Measurements from ENCODE around the gene ARMC7.
"Not testable (repeated sequence)": the region's sequence is repeated elsewhere in the genome, so short reads cannot be mapped to it uniquely, and the experiment has no call there.

Gene ARMC7

DNA sequence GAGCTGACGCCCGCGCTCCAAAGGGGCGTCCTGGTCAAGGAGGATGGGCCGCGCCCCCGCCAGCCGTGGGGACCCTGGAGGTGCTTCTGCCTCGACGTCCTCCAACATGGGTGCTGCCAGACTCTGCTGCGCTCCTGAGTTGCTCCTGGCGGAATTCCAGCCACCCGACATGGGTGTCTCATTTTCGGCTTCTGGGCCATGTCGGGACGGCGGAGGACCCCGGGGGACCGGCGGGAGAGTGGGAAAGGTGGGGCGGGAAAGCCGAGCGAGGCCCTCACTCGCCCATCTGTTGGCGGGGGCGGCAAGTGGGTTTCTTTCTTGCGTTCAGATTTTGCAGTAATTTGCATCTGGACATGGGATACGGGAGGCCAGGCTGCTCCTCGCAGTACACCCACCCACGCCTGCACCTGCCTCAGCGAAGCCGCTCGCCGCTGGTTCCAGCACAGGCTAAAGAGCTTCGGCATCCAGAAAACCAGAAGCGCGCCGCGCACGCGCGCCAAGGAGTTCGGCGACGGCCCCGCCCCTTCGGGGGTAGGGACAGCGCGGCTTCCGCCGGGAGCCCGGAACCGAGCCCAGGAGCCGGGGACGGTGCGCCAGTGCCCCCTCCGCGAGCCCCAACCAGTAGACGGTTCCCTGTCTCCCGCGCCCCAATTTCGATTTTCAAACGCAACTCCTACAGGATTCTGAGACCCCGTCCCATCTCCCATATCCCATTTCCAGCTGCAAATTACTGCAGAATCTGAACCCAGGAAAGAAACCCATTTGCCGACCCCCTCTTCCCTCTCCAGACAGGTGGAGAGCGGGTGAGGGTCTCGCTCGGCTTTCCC is at the start of gene ARMC7:
Gene ARMC7 (plus strand): TSS at position 563 of the 827 bp plus-strand sequence. CDS start 320 bp downstream, outside the sequence.
- peak in 50 of 51 donors; percentile 23 to 90 (median 74) for DNase-seq

DNA sequence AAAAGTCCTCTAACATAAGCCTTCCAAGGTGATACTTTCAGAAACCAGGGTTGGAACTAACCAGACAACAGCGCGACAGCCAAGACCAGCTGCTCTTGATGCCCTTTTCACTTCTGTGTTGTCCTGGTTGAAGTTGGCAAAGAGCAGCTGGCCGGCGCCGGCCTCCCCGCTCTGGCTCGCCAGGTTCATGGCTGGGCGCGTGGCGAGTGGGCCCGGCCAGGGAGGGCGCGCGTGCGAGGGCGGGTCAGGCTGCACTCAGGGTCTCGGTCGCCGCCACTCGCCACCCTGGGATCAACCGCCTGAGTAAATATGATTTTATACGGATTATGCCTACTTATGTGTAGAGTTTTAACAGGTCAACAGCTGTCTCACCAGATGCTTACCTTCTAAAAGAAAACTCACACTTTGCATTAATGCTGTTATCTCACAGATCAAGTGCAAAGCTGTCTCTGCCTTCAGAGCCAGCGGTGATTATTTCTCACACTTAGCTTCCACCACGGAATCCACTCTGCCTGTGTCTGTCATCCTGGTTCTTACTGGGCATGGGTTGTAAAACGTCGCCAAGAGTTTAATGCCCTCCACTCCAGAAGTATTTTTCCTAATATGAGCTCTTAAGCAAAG is 49.2 kb upstream of the ARMC7 start:
- peak in 1 of 51 donors; percentile 31 for DNase-seq

DNA sequence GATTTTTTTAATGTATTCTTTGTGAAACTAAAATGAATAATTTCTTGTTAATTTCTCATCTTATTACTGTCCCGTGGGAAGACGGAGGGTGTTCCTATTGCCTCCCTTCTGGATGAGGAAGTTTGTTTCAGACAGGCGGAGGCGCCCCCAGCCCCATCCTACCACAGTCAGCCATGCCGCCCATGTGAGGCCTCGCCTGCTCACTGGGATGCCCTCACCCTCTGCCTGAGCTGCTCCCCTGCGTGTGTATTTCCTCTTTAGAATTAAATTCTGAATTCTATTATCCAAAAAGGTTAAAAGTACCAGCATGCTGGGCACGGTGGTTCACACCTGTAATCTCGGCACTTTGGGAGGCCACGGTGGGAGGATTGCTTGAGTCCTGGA is 48.7 kb upstream of the ARMC7 start:
- DNase-seq = no peak

DNA sequence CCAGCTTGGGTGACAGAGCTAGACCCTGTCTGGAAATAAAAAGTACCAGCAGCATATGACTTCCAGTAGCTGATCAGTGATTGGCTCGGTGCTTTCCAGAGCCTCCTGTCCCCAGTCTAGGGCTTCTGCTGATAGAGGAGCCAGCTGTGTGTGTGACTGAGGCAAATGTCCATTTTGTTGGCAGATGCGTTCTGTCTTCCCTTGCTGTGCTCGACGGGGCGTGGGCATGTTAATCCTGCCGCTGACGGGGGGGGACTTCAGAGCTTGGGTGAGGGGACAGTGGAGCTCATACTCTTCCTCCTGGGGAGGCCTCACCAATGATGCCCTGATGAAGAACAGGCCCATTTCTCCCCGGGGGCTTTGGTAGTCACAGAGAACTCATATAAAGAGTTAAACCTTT is 48.2 kb upstream of the ARMC7 start:
- DNase-seq = no peak

DNA sequence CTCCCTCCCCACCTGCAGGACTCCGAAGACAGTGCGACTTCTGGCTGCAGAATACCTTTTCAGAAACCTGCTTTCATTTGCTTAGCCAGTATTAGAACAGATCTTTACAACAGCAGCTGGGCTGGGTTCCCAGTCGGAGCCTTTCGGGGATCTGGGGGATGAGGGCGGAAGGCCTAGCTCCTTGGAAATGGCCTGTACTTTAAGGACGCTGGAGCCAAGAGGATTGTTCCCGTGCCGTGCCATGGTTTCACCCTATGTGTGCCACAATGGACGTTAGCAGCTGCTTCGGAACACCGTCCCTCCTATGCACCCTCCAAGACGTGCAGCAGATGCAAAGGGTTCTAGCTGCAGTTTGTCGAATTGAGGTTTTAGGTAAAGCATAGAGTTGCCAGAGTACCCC is 46.6 kb upstream of the ARMC7 start:
- DNase-seq = peak in 4 of 51 donors; percentile 14 to 25 (median 21)

DNA sequence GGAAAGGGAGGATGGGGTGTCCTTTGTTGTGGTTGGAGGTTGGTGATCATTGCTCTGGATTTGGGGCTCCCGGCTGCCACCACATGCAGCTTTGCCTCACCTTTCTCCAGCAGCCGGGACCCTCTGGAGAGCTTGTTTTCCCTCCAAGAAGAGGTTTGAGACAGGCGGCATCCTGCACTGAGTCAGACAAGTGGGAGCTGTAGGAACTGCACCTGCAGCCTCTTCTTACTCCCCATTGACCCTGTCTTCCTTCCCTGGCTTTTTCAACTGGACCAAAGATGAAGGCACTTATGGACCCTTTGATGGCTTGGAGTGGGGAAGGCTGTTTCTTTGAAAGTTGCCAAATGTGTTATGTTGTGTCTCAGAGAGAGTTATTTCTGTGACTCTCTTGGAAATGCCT is 46.1 kb upstream of the ARMC7 start:
- DNase-seq = no peak

DNA sequence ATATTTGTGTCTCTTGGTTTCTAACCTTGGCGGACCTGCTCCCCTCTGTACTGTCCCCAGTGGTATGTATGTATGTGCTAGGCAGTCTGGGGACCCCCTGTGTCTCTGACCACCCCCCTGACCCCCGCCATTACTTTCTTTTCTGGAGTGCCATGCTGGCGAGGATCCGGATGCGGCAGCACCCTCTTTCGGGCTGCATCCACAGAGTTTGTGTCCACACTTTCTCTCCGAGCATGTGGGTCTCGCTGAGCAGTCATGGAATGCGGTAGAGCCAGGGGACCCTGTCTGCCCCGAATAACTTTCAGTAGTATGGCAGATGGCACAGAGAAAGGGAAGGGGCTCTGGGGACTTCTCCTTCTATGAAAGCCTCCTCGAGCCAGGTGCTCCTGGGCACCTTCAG is 45.7 kb upstream of the ARMC7 start:
- no peak for DNase-seq

DNA sequence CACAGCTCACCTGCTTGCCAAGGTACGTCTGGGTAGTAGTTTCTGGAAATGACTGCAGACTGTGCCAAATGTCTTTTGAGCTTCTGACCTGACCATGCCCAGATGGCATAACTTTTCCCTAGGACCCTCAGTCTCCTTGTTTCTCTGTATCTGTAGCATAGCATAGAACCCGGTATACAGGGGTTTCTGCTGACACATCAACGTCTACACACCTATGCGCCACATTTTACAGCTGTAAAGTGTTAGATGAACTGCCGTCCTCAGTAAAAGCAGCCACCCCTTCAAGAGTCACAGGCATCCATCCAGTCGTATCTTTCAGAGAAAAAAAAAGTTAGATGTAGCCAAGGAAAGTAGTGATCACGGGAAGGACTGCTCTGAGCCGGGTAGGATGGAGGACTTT is 45.3 kb upstream of the ARMC7 start:
- DNase-seq = no peak

DNA sequence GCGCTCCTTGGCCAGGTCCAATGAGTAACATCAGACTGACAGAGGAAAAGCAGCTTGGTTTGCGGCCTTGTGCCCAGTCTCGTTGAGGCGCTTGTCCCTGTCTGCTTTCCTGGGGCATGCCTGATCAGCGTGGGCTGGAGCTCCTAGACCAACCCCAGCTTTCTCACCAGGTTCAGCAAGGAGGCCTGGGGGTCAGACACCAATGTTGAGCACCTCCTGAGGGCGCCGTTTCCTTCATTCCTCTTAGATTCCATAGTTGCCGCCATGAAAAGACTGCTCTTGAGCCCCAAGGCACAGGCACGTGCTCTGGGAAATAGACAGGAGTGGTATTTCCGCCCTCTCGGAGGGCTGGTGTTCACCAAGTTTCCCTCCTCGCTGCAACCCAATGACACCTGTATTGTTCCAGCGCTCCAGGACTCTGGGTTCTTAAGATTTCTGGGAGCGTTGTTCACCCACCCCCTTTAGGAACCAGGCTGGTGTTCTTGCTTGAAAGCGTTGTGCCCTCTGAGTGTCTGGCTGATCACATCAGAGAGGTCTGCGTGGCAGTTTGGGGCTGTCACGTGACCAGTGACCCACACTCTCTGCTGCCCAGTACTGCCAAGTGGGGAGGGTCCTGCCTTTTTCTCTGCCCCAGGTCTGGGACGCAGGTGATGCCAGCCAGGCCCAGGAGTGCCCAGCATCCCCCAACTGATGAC is 44.8 kb upstream of the ARMC7 start:
- DNase-seq = no peak

DNA sequence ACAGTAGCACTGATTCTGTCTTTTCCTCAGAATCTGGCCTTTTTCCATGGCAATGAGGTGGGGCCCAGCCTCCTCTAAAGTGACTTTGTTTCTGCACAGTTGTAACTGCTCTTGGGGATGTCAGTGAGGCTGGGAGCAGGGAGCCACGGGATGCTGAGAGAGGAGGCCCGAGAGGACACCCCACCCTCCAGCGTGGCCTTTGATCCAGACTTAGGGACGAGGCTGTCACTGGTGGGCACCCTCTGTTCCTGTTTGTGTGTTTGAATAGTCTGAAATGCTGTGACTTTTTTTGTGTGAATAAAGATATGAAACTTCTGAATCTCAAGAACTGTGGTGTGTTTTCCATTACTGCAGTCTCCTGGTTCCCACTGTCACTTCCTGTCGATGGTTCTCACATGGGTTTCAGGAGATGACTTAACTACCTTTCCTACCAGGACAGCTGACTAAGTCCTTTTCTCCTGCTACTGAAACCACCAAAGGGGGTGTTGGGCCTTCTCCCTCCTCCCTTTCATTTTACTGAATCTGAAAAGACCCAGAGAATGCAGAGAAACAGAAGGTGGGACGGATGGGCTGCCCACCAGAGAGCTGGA is 44.1 kb upstream of the ARMC7 start:
- no peak for DNase-seq

DNA sequence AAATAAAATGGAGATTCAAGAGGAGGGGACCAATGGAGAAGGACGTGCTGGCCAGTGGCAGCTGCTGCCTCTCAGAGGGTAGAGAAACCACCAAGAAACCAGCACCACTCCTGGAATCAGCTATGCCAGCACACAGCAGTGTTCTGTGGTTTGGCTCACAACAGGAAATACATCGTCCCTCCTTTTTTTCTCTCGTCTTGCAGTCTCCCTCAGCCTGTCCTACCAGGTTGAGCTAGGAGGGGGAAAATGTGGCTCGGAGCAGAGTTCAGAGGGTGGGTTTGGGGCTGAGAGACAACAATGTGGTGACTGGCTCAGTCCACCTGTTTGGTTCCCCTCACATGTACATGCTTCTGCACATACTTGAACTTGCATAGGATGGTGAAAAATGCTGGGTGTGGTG is 41.9 kb upstream of the ARMC7 start:
- no peak for DNase-seq

DNA sequence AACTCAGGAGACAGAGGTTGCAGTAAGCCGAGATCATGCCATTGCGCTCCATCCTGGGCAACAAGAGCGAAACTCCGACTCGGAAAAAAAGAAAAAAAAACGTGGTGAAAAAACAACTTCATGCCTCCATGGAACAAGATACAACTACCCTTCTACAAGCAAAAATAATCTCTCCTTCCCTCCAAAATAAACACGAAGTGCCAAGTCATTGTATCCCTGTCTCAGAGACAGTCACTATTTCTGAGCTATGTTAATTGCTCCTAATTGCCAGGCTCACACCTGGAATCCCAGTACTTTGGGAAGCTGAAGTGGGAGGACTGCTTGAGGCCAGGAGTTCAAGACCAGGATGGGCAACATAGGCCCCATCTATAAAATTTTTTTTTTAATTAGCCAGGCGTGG is 41.0 kb upstream of the ARMC7 start:
- DNase-seq = no peak

DNA sequence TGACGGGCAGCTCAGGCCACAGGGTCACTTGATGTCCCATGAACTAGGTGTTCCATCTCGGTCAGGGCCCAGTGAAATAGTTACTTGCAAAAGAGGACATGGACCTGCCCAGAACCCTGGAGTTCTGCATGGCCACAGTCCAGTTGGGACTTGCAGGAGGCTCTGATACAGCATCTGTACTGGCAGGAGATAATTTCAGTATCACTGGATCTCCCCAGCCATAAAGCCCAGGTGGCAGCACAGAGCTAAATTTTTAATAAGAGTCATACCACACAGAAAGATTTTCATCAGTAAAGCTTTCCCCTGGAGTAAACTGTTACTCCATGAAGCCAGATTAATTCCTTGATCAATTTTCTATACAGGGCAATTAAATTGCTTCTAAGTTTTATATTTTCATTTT is 40.0 kb upstream of the ARMC7 start:
- no peak for DNase-seq

DNA sequence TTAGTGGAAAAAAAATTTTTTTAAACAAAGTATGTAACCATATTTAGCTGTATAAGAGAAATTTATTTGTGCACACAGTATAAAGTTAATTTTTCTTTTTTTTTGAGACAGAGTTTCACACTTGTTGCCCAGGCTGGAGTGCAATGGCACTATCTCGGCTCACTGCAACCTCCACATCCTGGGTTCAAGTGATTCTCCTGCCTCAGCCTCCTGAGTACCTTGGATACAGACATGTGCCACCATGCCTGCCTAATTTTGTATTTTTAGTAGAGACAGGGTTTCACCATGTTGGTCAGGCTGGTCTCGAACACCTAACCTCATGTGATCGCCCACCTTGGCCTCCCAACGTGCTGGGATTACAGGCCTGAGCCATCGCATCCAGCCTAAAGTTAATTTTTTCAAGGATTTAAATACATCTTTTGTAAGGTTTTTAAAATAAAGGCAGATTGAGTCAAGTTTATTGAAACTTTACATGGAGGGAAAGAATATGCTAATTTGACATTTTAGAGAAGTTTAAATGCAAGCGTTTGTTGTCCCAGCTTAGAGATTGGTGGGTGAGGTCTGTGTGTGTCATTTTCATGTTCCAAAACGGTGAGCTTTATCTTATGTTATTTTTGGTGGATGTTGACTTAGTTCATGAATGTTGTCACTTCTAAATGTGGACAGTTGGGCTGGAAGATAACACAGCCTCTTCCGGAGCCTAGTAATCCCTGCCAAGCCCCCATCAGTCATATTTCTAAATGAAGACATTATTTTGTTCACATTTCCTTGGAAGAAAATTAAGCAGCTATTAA is 38.1 kb upstream of the ARMC7 start:
- DNase-seq = not testable (repeated sequence)

DNA sequence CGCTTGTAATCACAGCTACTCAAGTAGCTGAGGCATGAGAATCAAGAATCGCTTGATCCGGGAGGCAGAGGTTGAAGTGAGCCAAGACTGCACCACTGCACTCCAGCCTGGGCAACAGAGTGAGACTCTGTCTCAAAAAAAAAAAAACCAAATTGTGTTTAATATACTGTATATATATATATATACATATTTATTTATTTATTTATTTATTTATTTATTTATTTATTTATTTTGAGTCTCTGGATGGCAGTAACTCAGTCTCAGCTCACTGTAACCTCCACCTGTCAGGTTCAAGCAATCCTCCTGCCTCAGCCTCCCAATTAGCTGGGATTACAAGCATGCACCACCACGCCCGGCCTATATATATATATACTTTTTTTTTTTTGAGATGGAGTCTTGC is 36.9 kb upstream of the ARMC7 start:
- not testable (repeated sequence) for DNase-seq

DNA sequence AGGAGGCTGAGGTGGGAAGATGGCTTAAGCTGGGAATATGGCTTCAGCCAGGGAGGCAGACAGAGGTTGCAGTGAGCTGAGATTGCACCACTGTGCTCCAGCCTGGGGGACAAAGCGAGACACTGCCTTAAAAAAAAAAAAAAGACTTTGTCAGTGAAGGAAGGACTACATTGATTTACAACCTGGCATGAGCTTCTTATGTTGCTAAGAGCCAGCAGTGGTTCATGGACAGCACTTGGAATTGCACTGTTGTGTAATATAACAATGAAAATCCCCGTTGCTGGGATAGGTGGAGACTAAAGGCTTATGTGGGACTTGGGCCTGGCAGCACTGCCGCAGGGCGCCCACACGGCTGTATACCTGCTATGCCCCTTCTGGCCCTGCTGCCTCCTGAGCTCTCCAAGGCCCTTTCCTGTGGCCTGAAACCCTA is 36.1 kb upstream of the ARMC7 start:
- no peak for DNase-seq

DNA sequence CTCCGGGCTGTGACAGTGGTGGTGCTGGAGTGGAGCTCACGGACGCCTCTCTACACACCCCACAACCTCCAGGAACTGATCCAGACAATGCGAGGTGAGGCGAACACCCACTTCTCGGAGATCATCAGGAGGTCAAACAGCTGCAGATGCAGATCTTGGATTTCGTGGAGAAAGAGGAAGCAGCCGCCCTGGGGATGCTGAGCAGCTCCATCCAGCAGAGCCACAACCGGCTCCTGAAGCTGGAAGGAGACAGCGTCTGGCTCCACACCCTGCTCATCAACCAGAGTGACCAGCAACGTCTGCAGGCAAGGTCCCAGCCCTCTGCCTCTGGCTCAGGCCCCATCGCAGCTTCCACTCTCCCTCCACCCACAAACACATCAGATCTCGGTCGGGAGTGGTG is 35.2 kb upstream of the ARMC7 start:
- no peak for DNase-seq

DNA sequence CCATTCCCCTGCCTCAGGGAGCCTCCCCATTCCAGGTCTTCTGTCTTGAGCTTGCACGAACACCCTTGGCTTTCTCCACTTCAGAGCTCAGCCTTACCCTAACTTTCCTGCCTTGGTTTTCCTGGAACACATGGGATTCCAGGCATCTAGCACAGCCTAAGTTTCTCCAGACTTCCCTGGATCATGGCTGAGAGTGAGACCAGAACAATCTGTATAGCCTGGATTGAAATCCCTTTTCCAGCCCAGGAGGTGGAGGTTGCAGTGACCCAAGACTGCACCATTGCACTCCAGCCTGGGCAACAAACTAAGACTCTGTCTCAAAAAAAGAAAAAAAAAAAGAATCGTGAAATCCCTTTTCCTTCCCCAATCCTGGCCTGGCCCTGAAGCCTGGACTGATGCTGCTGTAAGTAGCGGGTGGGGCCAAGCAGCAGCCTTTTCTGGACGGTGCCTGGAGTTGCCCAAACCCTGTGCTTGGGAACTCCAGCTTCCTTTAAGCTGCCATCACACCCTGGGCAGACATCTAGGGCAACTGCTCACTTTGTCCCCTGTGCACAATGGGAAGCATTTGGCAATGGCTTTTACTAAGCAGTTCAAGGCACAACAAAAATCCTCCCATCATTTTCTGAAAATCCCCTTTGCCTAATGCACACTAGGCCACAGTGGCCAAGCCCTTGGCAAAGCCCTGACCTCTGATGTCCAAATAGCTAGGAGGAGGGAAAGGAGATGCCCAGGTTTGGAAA is 34.0 kb upstream of the ARMC7 start:
- DNase-seq = no peak

DNA sequence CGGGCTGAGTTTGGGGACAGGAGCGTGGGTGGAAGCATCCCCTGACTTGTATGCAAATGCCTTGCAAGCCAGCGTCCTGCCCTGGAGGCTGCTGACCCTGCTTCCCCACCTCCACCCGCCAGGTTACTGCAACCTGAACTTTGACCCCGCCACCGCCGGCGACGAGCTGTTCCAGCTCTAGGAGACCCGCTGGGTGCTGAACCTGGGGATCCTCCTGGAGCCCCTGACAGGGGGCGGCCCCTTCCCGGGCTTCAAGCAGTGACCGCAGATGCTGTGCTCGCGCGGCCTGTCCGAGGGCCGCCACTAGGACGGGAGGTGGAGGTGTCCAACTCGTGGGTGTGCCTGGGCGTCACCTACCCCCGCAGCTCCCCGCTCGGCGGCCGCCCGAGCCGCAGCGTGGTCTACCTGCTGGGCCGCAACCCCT is 32.7 kb upstream of the ARMC7 start:
- no peak for DNase-seq

DNA sequence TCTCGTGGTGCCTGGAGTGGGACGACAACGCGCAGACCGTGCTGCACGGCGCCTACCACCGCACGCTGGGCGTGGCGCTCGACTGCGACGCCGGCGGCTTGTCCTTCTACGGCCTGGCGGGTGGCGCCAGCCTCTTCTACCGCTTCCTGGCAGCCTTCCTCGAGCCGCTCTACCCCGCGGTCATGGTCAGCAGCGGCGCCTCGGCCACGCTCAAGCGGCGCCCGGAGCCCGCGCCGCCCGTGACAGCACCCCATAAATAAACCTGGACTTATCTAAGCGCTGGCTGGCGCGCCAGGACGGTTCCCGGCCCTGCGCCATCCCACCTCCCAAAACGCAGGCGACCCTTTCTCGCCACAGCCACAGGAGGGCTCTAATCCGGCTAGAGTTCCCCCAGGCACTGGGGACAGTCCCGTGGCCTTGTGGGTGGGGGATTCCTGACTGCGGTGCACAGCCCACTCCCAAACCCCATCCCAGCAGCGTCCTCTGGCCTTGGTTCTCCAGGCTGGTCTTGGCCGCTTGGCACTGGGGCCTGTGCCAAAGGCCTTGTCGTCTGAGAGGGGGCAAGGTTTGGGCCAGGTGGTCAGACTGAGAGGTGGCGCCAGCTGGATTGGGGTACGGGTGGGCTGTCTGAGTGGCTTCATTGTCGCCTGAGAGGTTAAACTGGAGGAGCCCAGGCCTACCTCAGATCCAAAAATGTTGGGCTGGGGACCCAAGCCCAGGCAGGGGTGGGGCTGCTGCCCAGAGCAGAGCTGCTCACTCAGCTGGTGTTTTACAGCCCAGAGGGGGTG is 32.1 kb upstream of the ARMC7 start:
- peak in 23 of 51 donors; percentile 16 to 64 (median 44) for DNase-seq

All from hypothalamus (tissue), 51 donors.